MCF 10A (cell line): ENCODE results near the gene CEP128. TPM values are rescaled to one million over a fixed set of nuclear protein-coding genes. Genes with fewer than 3 reads are reported as not detected.

Experiments
- BruUV-seq: library from RNA; stranded (reverse); fragments of 400-500 nt; replicated peaks from 2 replicates; lab custom pipeline; 2021; lab: Mats Ljungman, UMichigan
- CTCF ChIA-PET: fragments of 300-600 bp; sonication (Branson Sonifier 250); formaldehyde crosslinking; extraction: SDS; loops from one replicate; lab custom pipeline; 2021; ENCODE audit warnings: antibody characterized with exemption, inconsistent platforms; lab: Yijun Ruan, JAX
- POLR2A ChIA-PET: fragments of 300-600, 350-650 bp; sonication (Branson Sonifier 250); formaldehyde crosslinking; extraction: SDS; loops from one replicate; lab custom pipeline; 2020; ENCODE audit warnings: antibody characterized with exemption, inconsistent platforms; lab: Yijun Ruan, JAX
- DNase-seq: peaks from one replicate; pipeline ENCODE4 v3.0.0-alpha.2; 2018; ENCODE audit not compliant: unreplicated experiment
- H3K27ac Mint-ChIP-seq: one replicate; pipeline ENCODE4 v1.8.0; 2022; ENCODE audit warnings: mild to moderate bottlenecking, low read depth, mixed read lengths; ENCODE audit not compliant: unreplicated experiment
- H3K27me3 Mint-ChIP-seq: one replicate; pipeline ENCODE4 v1.8.0; 2022; ENCODE audit warnings: mixed read lengths; ENCODE audit not compliant: insufficient read depth, unreplicated experiment
- H3K36me3 Mint-ChIP-seq: one replicate; pipeline ENCODE4 v1.8.0; 2022; ENCODE audit warnings: mild to moderate bottlenecking, moderate library complexity, mixed read lengths; ENCODE audit not compliant: insufficient read depth, unreplicated experiment
- H3K4me1 Mint-ChIP-seq: one replicate; pipeline ENCODE4 v1.8.0; 2022; ENCODE audit warnings: mixed read lengths; ENCODE audit not compliant: insufficient read depth, unreplicated experiment
- H3K4me3 Mint-ChIP-seq: one replicate; pipeline ENCODE4 v1.8.0; 2022; ENCODE audit warnings: mild to moderate bottlenecking, moderate library complexity, mixed read lengths; ENCODE audit not compliant: unreplicated experiment
- H3K9me3 Mint-ChIP-seq: one replicate; pipeline ENCODE4 v1.8.0; 2022; ENCODE audit warnings: mixed read lengths; ENCODE audit not compliant: unreplicated experiment
- CTCF ChIP-seq: fragments of 200-600 bp; IDR thresholded peaks from one replicate; pipeline ENCODE4 v1.8.0; 2022; ENCODE audit warnings: antibody characterized with exemption, mild to moderate bottlenecking; ENCODE audit not compliant: unreplicated experiment
- intact Hi-C: fragments of 100-400 bp; cut with micrococcal nuclease; formaldehyde crosslinking; loops from 2 replicates; pipeline ENCODE4 v1.14.1; 2022
- total RNA-seq: library from RNA; stranded (reverse); gene quantifications from 2 replicates; pipeline ENCODE4 v1.2.3, GENCODE V29; 2022

CEP128 gene
- total RNA-seq, 1 experiment from 2014 or later: 12.5 TPM

- Mint-ChIP-seq H3K36me3 (no peaks in the 10 kb centered on the region), H3K9me3 (no peaks in the 10 kb centered on the region), H3K27me3 (no peaks in the 10 kb centered on the region), H3K4me1 (no peaks in the 10 kb centered on the region), H3K27ac (no peak overlapping the region), H3K4me3 (no peak overlapping the region)
- TF ChIP-seq CTCF: no peak
- ChIA-PET CTCF (interaction anchor here (0.6 to 0.7 kb wide), 2 partner anchors 459 to 901 kb away, joined by 3 to 4 read pairs; no protein-coding TSS in a partner anchor), POLR2A (interaction anchor here (1.2 kb wide), 1 partner anchor 10 kb away, joined by 3 read pairs; no protein-coding TSS in a partner anchor)
- no peak for DNase-seq
- no TSS peak for BruUV-seq
- intact Hi-C loops: no loop called here
Measured at GRCh38 chr14:80608563-80608962, 333.0 kb downstream of the CEP128 start.

- Mint-ChIP-seq H3K4me3 (no peak overlapping the region), H3K27me3 (no peaks in the 10 kb centered on the region), H3K27ac (no peak overlapping the region), H3K9me3 (no peaks in the 10 kb centered on the region), H3K4me1 (no peaks in the 10 kb centered on the region), H3K36me3 (no peaks in the 10 kb centered on the region)
- BruUV-seq: no TSS peak
- no peak for DNase-seq
- no peak for TF ChIP-seq CTCF
- CTCF ChIA-PET: interaction anchor here (0.7 kb wide), 1 partner anchor 902 kb away, joined by 3 read pairs; no protein-coding TSS in a partner anchor
- POLR2A ChIA-PET: no interaction called here
- intact Hi-C loops: no loop called here
Measured at GRCh38 chr14:80607430-80608190, 333.9 kb downstream of the CEP128 start.

GRCh38 chr14:80606347-80606772 is 335.2 kb downstream of the CEP128 start:
- ChIA-PET POLR2A (interaction anchor here (0.6 kb wide), 1 partner anchor 9 kb away, joined by 5 read pairs; no protein-coding TSS in a partner anchor), CTCF (no interaction called here)
- H3K9me3 Mint-ChIP-seq: no peaks in the 10 kb centered on the region
- no peaks in the 10 kb centered on the region for H3K36me3 Mint-ChIP-seq
- H3K27ac Mint-ChIP-seq: no peak overlapping the region
- no peaks in the 10 kb centered on the region for H3K4me1 Mint-ChIP-seq
- no peaks in the 10 kb centered on the region for H3K27me3 Mint-ChIP-seq
- H3K4me3 Mint-ChIP-seq: no peak overlapping the region
- BruUV-seq: no TSS peak
- intact Hi-C loops: no loop called here
- DNase-seq: no peak
- no peak for TF ChIP-seq CTCF

GRCh38 chr14:80605536-80605935 is 336.0 kb downstream of the CEP128 start:
- Mint-ChIP-seq H3K27me3 (no peaks in the 10 kb centered on the region), H3K4me3 (no peak overlapping the region), H3K27ac (no peak overlapping the region), H3K36me3 (no peaks in the 10 kb centered on the region), H3K4me1 (no peaks in the 10 kb centered on the region), H3K9me3 (no peaks in the 10 kb centered on the region)
- CTCF ChIA-PET: no interaction called here
- no peak for TF ChIP-seq CTCF
- BruUV-seq: no TSS peak
- intact Hi-C loops: no loop called here
- DNase-seq: no peak
- POLR2A ChIA-PET: interaction anchor here (0.6 kb wide), 1 partner anchor 37 kb away, joined by 3 read pairs; no protein-coding TSS in a partner anchor
